HEK293 (cell line): Measurements from ENCODE around the gene NR3C2.

Experiments used
- CTCF ChIA-PET: fragments of 350-600 bp; formaldehyde crosslinking; extraction: SDS; loops from one replicate; lab custom pipeline; 2021; ENCODE audit warnings: antibody characterized with exemption; lab: Yijun Ruan, JAX
- POLR2A ChIA-PET: fragments of 300-600 bp; formaldehyde crosslinking; extraction: SDS; loops from one replicate; lab custom pipeline; 2020; ENCODE audit warnings: antibody characterized with exemption, inconsistent platforms; lab: Yijun Ruan, JAX
- H3K27ac ChIP-seq: fragments of 200-500 bp; sonication (Bioruptor generic); 2 replicates; pipeline ENCODE4 v1.5.1; 2014; ENCODE audit warnings: low read depth, low read length, control low read depth, inconsistent platforms; ENCODE audit errors: extremely low read depth
- H3K36me3 ChIP-seq, 2 experiments: fragments of 200-500 bp in 1 of 2; sonication (Bioruptor generic) in 1 of 2; 1 replicate in 1 of 2; 2 replicates in 1 of 2; pipeline ENCODE4 v1.5.1; 2014 to 2017; ENCODE audit warnings: inconsistent platforms in 2 of 2, low read length in 2 of 2; ENCODE audit not compliant: control insufficient read depth in 2 of 2, insufficient read depth in 1 of 2
- H3K4me1 ChIP-seq: fragments of 200-500 bp; sonication (Bioruptor generic); 2 replicates; pipeline ENCODE4 v1.5.1; 2014; ENCODE audit warnings: mild to moderate bottlenecking, low read length, inconsistent platforms; ENCODE audit not compliant: control insufficient read depth, insufficient read depth
- H3K4me3 ChIP-seq: 2 replicates; pipeline ENCODE4 v1.5.1; 2011; ENCODE audit warnings: low read depth, mild to moderate bottlenecking, control low read depth, low read length, moderate library complexity
- H3K9me3 ChIP-seq: fragments of 200-500 bp; sonication (Bioruptor generic); 2 replicates; pipeline ENCODE4 v1.5.1; 2014; ENCODE audit warnings: low read depth, low read length, inconsistent platforms; ENCODE audit not compliant: control insufficient read depth, insufficient read depth
- KLF1 ChIP-seq: fragments of 450-650 bp; formaldehyde crosslinking; IDR thresholded peaks from 2 replicates; pipeline ENCODE4 v1.5.1; 2016; ENCODE audit warnings: missing biosample characterization, missing genetic modification characterization
- OSR2 ChIP-seq: fragments of 450-650 bp; formaldehyde crosslinking; IDR thresholded peaks from 2 replicates; pipeline ENCODE4 v1.5.1; 2016; ENCODE audit warnings: missing biosample characterization, missing genetic modification characterization
- REPIN1 ChIP-seq: fragments of 450-650 bp; formaldehyde crosslinking; IDR thresholded peaks from 2 replicates; pipeline ENCODE4 v1.5.1; 2017; ENCODE audit warnings: missing biosample characterization, missing genetic modification characterization, low read depth
- SCRT1 ChIP-seq: fragments of 450-650 bp; formaldehyde crosslinking; IDR thresholded peaks from 2 replicates; pipeline ENCODE4 v1.5.1; 2016; ENCODE audit warnings: missing biosample characterization, missing genetic modification characterization, borderline replicate concordance
- SP3 ChIP-seq: fragments of 450-650 bp; formaldehyde crosslinking; IDR thresholded peaks from 2 replicates; pipeline ENCODE4 v1.5.1; 2016; ENCODE audit warnings: missing biosample characterization, missing genetic modification characterization
- WT1 ChIP-seq: fragments of 450-650 bp; formaldehyde crosslinking; IDR thresholded peaks from 2 replicates; pipeline ENCODE4 v1.5.1; 2016; ENCODE audit warnings: missing biosample characterization, missing genetic modification characterization
- ZBTB11 ChIP-seq: fragments of 450-650 bp; formaldehyde crosslinking; conservative IDR thresholded peaks from 2 replicates; pipeline ENCODE4 v1.5.1; 2016; ENCODE audit warnings: low read depth, missing biosample characterization, missing genetic modification characterization
- ZFP37 ChIP-seq: fragments of 450-650 bp; formaldehyde crosslinking; IDR thresholded peaks from 2 replicates; pipeline ENCODE4 v1.5.1; 2016; ENCODE audit warnings: missing biosample characterization, missing genetic modification characterization
- ZFP41 ChIP-seq: fragments of 450-650 bp; formaldehyde crosslinking; IDR thresholded peaks from 2 replicates; pipeline ENCODE4 v1.5.1; 2016; ENCODE audit warnings: missing biosample characterization, missing genetic modification characterization, borderline replicate concordance
- ZNF112 ChIP-seq: fragments of 450-650 bp; formaldehyde crosslinking; IDR thresholded peaks from 2 replicates; pipeline ENCODE4 v1.5.0; 2017; ENCODE audit warnings: missing biosample characterization, missing genetic modification characterization
- ZNF114 ChIP-seq: fragments of 450-650 bp; formaldehyde crosslinking; IDR thresholded peaks from 2 replicates; pipeline ENCODE4 v1.5.0; 2017; ENCODE audit warnings: missing biosample characterization, missing genetic modification characterization
- ZNF175 ChIP-seq: fragments of 450-650 bp; formaldehyde crosslinking; IDR thresholded peaks from 2 replicates; pipeline ENCODE4 v1.5.1; 2016; ENCODE audit warnings: missing biosample characterization, missing genetic modification characterization
- ZNF398 ChIP-seq: fragments of 450-650 bp; formaldehyde crosslinking; IDR thresholded peaks from 2 replicates; pipeline ENCODE4 v1.5.1; 2017; ENCODE audit warnings: missing biosample characterization, missing genetic modification characterization
- ZNF510 ChIP-seq: fragments of 450-650 bp; formaldehyde crosslinking; IDR thresholded peaks from 2 replicates; pipeline ENCODE4 v1.5.1; 2018; ENCODE audit warnings: mild to moderate bottlenecking, missing genetic modification characterization, missing biosample characterization; ENCODE audit not compliant: insufficient replicate concordance
- ZNF549 ChIP-seq: fragments of 450-650 bp; IDR thresholded peaks from 2 replicates; pipeline ENCODE4 v1.5.1; 2018; ENCODE audit warnings: missing biosample characterization, missing genetic modification characterization, mild to moderate bottlenecking, inconsistent platforms, moderate library complexity
- ZNF571 ChIP-seq: fragments of 450-650 bp; formaldehyde crosslinking; IDR thresholded peaks from 2 replicates; pipeline ENCODE4 v1.5.0; 2017; ENCODE audit warnings: missing biosample characterization, missing genetic modification characterization
- ZNF629 ChIP-seq: fragments of 450-650 bp; formaldehyde crosslinking; IDR thresholded peaks from 2 replicates; pipeline ENCODE4 v1.5.1; 2017; ENCODE audit warnings: missing biosample characterization, missing genetic modification characterization
- ZNF660 ChIP-seq: fragments of 450-650 bp; IDR thresholded peaks from 2 replicates; pipeline ENCODE4 v1.5.1; 2018; ENCODE audit warnings: missing biosample characterization, mild to moderate bottlenecking, missing genetic modification characterization
- ZNF704 ChIP-seq: fragments of 450-650 bp; formaldehyde crosslinking; IDR thresholded peaks from 2 replicates; pipeline ENCODE4 v1.5.1; 2016; ENCODE audit warnings: missing biosample characterization, missing genetic modification characterization
- ZNF792 ChIP-seq: fragments of 450-650 bp; formaldehyde crosslinking; IDR thresholded peaks from 2 replicates; pipeline ENCODE4 v1.5.1; 2016; ENCODE audit warnings: missing biosample characterization, missing genetic modification characterization
- ZNF830 ChIP-seq: fragments of 450-650 bp; IDR thresholded peaks from 2 replicates; pipeline ENCODE4 v1.5.0; 2018; ENCODE audit warnings: missing biosample characterization, missing genetic modification characterization, low read depth, mild to moderate bottlenecking, moderate library complexity

NR3C2 gene

GRCh38 chr4:148441986-148442831, at the start of gene NR3C2 (continued):
- TF ChIP-seq ZBTB11 (tag by site-specific recombination) = peak; percentile 18; the same call in 1 of the 2 replicates
- TF ChIP-seq WT1 (tag by site-specific recombination) = peak; percentile 64
- peak; percentile 45; the same call in 1 of the 2 replicates for TF ChIP-seq SCRT1
- TF ChIP-seq ZNF114 (tag by site-specific recombination) = no peak
- peak; percentile 49; the same call in 1 of the 2 replicates for TF ChIP-seq OSR2 (tag by site-specific recombination)
- TF ChIP-seq ZNF629 (tag by site-specific recombination) = 0 out of 2 replicates have a peak, but pooled peaks have one; percentile 12
- TF ChIP-seq, all 188 proteins: peak for 49

GRCh38 chr4:148487181-148487580, 45.0 kb upstream of the NR3C2 start:
- Histone ChIP-seq H3K27ac (no peak overlapping the region), H3K9me3 (no peaks in the 10 kb centered on the region), H3K4me1 (no peaks in the 10 kb centered on the region), H3K36me3 (no peaks in the 10 kb centered on the region), H3K4me3 (no peak overlapping the region)
- POLR2A ChIA-PET = no interaction called here
- CTCF ChIA-PET = no interaction called here
- TF ChIP-seq ZNF398 (tag by site-specific recombination) (no peak), ZNF660 (no peak), ZFP41 (no peak), ZNF792 (tag by site-specific recombination) (no peak), ZFP37 (tag by site-specific recombination) (no peak), ZNF510 (no peak), ZNF830 (tag by site-specific recombination) (no peak), ZNF175 (tag by site-specific recombination) (no peak), SP3 (tag by site-specific recombination) (no peak), ZNF704 (tag by site-specific recombination) (no peak), KLF1 (tag by site-specific recombination) (no peak), ZNF571 (no peak), ZNF112 (tag by site-specific recombination) (no peak), ZNF549 (tag by site-specific recombination) (no peak), REPIN1 (tag by site-specific recombination) (no peak)
